Measurements from ENCODE around the gene NFATC2IP.

DNA sequence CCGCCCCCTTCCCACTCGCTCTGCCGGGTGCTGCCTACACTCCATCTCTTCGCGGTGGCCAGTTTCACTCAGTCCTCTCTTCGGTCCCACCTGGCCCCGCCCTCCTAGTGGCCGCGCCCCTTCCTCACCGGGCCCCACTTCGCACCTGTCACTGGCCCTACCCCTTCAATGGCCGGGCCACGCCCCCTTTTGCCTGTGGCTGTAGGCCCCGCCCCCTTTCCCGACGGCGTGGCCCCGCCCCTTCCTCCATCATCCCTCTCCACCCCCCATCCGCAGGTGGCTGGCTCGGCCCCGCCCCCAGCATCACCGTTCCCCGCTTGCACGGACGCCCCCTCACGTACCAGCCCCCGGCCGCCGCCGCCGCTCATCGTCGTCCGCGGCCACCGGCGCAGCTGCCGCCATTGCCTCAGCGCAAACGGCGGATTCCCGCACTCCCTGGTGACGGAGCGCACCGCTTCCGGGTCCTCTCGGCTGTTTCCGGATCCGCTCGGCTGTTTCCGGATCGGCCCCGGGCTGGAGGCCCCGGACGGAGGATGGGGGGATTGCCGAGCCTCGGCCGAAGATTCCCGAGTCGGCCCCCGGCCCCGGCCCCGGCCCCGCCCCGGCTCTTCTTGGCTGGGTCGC, 25.9 kb upstream of the NFATC2IP start, which contains the start of gene RABEP2:
- TF ChIP-seq FOS (IDR thresholded peaks at IDR 0.05; ENCODE audit: low read depth, low read length): no peak
- TF ChIP-seq, protein P1, sequence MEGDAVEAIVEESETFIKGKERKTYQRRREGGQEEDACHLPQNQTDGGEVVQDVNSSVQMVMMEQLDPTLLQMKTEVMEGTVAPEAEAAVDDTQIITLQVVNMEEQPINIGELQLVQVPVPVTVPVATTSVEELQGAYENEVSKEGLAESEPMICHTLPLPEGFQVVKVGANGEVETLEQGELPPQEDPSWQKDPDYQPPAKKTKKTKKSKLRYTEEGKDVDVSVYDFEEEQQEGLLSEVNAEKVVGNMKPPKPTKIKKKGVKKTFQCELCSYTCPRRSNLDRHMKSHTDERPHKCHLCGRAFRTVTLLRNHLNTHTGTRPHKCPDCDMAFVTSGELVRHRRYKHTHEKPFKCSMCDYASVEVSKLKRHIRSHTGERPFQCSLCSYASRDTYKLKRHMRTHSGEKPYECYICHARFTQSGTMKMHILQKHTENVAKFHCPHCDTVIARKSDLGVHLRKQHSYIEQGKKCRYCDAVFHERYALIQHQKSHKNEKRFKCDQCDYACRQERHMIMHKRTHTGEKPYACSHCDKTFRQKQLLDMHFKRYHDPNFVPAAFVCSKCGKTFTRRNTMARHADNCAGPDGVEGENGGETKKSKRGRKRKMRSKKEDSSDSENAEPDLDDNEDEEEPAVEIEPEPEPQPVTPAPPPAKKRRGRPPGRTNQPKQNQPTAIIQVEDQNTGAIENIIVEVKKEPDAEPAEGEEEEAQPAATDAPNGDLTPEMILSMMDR (conservative IDR thresholded peaks at IDR 0.05; ENCODE audit: low read depth, low read length): no peak
- TF ChIP-seq POLR2A (IDR thresholded peaks at IDR 0.05; ENCODE audit: low read depth, low read length): no peak
- TF ChIP-seq RAD21 (IDR thresholded peaks at IDR 0.05; ENCODE audit: low read length): no peak
- TF ChIP-seq RCOR1 (IDR thresholded peaks at IDR 0.05; ENCODE audit: insufficient replicate concordance, low read length): no peak
- TF ChIP-seq RFX5 (IDR thresholded peaks at IDR 0.05; ENCODE audit: low read depth, low read length): no peak
- no peak for TF ChIP-seq CHD1 (IDR thresholded peaks at IDR 0.05; ENCODE audit: low read depth, low read length)
